A549 treated with GW870086 at 1 μM for 4 hours (cell line): ENCODE results near the gene TMEM132D. TPM values are rescaled to one million over a fixed set of nuclear protein-coding genes. Genes with fewer than 3 reads are reported as not detected.

Source experiments
- total RNA-seq: library from RNA; stranded (reverse); fragments of 200-300 nt; extraction: Qiagen RNA extraction; gene quantifications from 5 replicates; pipeline ENCODE4 v1.2.3, GENCODE V29; 2022; ENCODE audit warnings: low read depth

TMEM132D gene
- total RNA-seq, result not detected in 5 replicates

DNA sequence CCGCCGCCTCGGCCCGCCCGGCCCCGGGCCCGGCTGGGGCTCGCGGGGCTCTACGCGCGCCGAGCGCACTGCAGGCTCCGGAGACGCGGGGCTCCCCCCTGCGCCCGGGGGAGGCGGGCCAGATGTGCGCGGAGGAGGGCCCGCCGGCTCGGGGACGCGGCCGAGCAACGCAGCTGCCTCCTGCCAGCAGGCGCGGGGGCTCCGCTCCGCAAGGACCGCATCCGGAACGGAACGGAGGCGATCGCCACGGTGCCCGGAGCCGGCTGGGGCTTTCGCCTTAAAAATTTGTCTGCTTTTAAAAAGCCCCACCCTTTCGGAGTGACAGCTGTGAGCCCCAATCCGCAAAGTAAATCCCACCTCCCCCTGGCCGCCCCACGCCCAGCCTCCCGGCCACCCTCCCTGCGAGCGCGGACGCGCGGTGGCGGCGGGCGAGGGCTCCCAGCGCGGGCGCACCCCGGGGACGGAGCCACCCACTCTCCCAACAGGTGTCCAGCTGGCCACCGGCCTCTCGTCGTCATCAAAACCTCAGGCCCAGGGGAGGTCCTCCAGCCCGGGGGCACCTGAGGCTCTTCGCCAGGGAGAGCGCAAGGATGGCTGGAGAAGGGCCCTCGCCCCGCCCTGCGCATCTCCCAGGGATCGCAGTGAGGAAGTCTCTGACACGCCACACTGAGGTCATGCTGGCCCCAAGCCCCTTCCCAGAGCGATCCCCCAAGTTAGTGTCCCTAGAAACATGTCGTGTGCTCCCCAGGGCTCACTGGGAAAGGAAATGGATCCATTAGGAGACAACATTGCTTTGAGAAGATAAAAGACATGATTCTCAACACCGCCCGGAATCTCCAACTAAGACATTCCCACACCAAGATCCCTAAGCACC, at the start of gene TMEM132D:
TMEM132D (minus strand) TSS at position 70 of the 874 bp plus-strand sequence.

